ENCODE data around the gene F12.

The F12 gene

DNA sequence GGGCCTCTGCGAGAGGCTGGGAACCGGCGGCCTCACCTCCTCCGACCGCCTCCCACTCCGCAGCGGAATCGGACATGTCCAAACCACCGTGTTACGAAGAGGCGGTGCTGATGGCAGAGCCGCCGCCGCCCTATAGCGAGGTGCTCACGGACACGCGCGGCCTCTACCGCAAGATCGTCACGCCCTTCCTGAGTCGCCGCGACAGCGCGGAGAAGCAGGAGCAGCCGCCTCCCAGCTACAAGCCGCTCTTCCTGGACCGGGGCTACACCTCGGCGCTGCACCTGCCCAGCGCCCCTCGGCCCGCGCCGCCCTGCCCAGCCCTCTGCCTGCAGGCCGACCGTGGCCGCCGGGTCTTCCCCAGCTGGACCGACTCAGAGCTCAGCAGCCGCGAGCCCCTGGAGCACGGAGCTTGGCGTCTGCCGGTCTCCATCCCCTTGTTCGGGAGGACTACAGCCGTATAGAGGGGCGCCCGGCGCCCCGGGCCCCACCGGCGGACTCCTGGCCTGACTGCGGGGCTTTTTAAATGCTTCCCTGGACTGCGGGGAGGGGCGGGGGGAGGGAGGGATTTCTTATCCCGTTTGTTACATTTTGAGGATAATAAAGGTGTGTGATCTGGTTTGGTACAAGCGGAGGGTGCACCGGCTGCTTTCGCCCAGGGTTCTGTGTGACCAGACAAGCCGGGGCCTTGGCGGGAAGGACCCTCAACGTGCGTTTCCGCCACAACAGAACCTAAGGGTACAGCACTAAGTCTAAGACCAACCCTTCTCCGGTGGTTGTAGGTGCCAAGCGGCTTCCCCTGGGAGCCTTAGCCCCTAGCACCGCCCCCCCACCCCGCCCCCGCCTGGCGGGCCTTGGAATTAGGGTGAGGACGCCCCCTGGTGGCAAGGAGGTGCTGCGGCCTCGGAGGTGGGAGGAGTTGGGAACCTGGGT lies 46.6 kb upstream of the F12 start:
- peak overlapping the region; percentile 96 for H3K27ac Mint-ChIP-seq
- peak; percentile 98 for DNase-seq

DNA sequence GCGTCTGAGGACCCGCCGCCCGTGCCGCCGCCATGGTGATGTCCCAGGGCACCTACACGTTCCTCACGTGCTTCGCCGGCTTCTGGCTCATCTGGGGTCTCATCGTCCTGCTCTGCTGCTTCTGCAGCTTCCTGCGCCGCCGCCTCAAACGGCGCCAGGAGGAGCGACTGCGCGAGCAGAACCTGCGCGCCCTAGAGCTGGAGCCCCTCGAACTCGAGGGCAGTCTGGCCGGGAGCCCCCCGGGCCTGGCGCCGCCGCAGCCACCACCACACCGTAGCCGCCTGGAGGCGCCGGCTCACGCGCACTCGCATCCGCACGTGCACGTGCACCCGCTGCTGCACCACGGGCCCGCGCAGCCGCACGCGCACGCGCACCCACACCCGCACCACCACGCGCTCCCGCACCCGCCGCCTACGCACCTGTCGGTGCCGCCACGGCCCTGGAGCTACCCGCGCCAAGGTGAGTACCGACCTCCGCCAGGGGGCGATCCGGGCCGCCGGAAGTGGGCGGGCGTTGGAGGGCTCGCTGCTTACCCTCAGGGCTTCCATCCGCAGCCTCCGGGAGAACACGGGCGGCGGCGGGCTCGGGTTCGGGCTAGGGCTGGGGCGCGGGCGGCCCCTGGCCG lies 45.8 kb upstream of the F12 start:
- peak overlapping the region; percentile 54 for H3K27ac Mint-ChIP-seq
- H3K4me3 Mint-ChIP-seq: peak overlapping the region; percentile 74
- H3K9me3 Mint-ChIP-seq: no peaks in the 10 kb centered on the region
- DNase-seq: peak; percentile 86
- H3K4me1 Mint-ChIP-seq: peaks cover 33% of the 10 kb centered on the region
- peaks cover 22% of the 10 kb centered on the region for H3K36me3 Mint-ChIP-seq (ENCODE audit: low read depth)
- TF ChIP-seq CTCF (IDR thresholded peaks at IDR 0.05): peak; percentile 44
- H3K27me3 Mint-ChIP-seq (ENCODE audit: low read depth, poor library complexity): peaks cover 13% of the 10 kb centered on the region

More for the DNA sequence above, 46.6 kb upstream of the F12 start:
- Mint-ChIP-seq H3K4me3 (peak overlapping the region; percentile 80), H3K27me3 (ENCODE audit: low read depth, poor library complexity) (peaks cover 10% of the 10 kb centered on the region), H3K9me3 (no peaks in the 10 kb centered on the region), H3K4me1 (peaks cover 33% of the 10 kb centered on the region), H3K36me3 (ENCODE audit: low read depth) (peaks cover 22% of the 10 kb centered on the region)
- peak; percentile 97 for TF ChIP-seq CTCF (IDR thresholded peaks at IDR 0.05)

DNA sequence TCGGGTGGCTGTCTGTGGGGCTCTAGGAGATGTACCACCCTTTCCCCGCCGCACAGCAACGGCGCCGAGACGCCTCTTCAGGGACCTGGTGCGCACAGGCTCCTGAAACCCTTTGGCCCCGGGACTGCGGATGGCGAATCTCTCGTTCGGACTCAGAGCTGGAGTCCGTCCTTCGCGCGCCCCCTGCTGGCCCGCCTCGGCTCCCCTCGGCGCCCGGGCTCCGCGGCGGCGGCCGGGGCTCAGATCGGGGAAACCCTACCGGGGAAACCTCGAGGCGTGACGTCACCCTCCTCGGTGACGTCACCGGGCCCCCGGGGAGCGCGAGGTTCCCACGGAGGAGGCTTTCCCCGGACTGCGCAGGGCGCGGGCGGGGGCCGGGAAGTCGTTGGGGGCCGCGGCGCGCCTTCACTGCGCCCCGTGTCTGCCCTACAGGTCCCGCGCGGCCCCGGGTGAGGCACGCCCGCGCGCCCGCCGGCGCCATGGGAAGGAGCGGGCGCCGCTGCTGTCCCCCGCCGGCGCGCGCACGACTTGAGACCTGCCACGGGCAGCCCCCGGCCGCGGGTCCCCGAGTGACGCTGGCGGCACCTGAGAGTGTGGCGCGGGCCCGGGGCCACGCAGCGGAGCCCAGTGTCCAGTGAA lies 45.2 kb upstream of the F12 start:
- no peak overlapping the region for H3K27ac Mint-ChIP-seq
- H3K4me1 Mint-ChIP-seq: peaks cover 33% of the 10 kb centered on the region
- H3K9me3 Mint-ChIP-seq: no peaks in the 10 kb centered on the region
- TF ChIP-seq CTCF (IDR thresholded peaks at IDR 0.05): peak; percentile 79
- H3K4me3 Mint-ChIP-seq: peak overlapping the region; percentile 87
- peak; percentile 98 for DNase-seq
- peaks cover 13% of the 10 kb centered on the region for H3K27me3 Mint-ChIP-seq (ENCODE audit: low read depth, poor library complexity)
- H3K36me3 Mint-ChIP-seq (ENCODE audit: low read depth): peaks cover 18% of the 10 kb centered on the region

DNA sequence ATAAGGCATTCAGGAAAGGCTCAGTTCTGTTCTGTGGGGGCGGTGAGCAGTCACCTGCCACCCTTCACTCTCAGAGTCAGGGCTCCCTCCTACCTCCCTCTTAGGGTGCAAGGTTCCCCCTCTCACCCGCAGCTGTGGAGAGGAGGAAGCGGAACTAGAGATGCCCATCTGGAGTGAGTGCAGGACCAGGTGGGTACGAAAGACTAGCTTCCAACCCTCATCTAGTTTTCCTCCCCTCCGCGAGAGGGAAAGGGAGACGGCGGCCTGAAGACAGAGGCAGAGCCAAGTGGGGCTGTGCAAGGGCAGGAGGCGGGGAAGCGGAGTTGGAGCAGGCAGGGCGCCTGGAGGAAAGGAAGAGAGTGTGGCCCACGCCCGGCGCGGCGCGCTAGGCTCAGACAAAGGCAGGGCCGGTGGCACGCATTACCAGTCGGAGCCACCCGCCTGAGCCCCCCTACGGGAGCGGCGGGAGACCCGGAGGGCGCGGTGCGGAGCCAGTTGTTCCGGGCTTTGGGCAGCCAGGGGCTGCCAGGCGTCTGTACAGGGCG lies 44.6 kb upstream of the F12 start:
- Mint-ChIP-seq H3K9me3 (no peaks in the 10 kb centered on the region), H3K36me3 (ENCODE audit: low read depth) (peaks cover 17% of the 10 kb centered on the region), H3K27ac (no peak overlapping the region), H3K4me1 (peaks cover 37% of the 10 kb centered on the region), H3K27me3 (ENCODE audit: low read depth, poor library complexity) (peaks cover 13% of the 10 kb centered on the region), H3K4me3 (peak overlapping the region; percentile 87)
- peak; percentile 57 for DNase-seq
- TF ChIP-seq CTCF (IDR thresholded peaks at IDR 0.05): no peak

DNA sequence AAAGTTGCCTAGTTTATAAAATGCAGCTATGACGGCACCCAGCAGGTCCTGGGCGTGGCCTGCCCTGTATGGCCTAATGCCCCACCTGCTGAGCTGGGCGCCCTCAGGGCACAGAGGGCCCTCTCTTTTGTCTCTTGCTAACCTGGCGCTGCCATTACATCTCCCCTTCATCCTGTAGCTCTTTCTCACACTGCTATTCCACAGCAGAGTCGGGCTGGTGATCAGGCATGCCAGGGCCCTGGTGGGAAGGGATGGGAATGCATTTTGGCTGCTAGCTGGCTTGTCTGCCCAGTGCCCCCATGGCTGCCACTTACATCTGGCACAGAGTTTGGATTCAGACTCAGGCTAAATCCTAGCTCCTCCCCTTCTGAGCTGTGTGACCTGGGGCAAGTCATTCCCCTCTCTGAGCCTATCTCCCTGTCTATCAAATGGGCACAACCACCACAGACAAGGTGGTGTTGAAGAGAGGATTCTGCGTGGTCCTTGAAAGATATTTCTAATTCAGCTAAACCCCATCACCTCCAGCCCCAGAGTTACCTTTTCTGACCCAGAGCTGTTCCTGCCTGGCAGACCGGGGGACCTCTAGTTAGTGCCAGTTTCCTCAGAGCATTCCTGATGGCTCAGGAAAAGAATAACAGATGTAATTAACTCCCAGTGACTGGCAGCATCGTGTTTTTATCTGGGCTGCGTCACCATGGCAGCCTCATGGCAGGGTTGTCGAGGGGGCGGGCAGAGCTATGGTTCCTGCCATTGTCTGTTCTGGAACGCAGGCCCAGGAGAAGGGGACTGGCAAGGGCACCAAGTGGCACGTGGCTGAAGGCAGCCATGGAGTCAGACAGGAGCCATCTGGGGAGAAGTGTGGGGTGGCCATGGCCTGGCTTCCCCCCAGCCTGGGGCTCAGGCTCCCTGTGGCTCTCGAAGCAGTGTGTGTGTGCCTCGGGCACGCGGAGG lies 43.6 kb upstream of the F12 start:
- H3K27ac Mint-ChIP-seq: no peak overlapping the region

More for the DNA sequence above, 43.6 kb upstream of the F12 start:
- H3K27me3 Mint-ChIP-seq (ENCODE audit: low read depth, poor library complexity): peaks cover 13% of the 10 kb centered on the region
- H3K9me3 Mint-ChIP-seq: no peaks in the 10 kb centered on the region
- H3K4me1 Mint-ChIP-seq: peaks cover 47% of the 10 kb centered on the region
- no peak for TF ChIP-seq CTCF (IDR thresholded peaks at IDR 0.05)
- H3K4me3 Mint-ChIP-seq: peak overlapping the region; percentile 87
- DNase-seq: no peak
- H3K36me3 Mint-ChIP-seq (ENCODE audit: low read depth): peaks cover 17% of the 10 kb centered on the region

All from nephron progenitor cell (in vitro differentiated cells).